HG02970 (cell line): Measurements from ENCODE around the gene ATXN7L1.

Experiments
- ATAC-seq: cut with Tn5 transposase; IDR thresholded peaks from one replicate; pipeline ENCODE4 v1.9.1; 2021; ENCODE audit warnings: mild to moderate bottlenecking, moderate library complexity, moderate number of reproducible peaks; ENCODE audit not compliant: unreplicated experiment, low FRiP score

Gene ATXN7L1

DNA sequence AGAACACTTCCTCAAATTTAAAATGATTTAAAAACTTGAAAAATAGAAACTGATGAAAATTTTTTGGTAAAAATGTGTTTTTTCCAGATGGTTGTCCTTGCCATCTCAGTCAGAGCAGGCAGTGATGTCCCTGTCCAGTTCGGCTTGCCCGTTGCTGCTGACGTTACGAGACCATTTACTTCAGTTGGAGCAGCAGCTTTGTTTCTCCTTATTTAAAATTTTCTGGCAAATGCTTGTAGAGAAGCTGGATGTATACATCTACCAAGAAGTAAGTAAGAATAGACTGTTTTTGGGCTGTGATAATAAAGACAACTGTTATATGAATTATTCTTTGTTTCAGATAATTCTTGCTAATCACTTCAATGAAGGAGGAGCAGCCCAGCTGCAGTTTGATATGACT, 311.2 kb downstream of the ATXN7L1 start:
- no peak for ATAC-seq

DNA sequence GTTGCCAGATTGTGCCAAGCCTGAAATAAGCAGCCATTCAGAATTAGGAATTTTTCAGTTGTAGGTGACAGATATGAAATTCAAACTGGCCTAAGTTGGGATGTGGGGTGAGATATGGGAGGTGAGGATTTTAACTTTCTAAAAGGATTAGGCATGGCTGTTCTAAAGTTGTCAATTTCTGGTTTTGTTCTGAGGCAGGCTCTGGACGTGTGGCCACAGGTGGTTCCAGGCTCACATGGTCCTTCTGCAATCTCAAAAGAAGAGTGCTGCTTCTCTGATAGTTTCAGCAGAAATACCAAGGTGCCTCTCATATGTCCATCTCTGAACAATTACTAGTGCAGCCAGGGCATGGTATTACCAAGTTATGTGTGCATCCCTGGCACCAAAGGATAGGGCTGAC, 316.5 kb downstream of the ATXN7L1 start:
- no peak for ATAC-seq
